T-helper 2 cell treated with Interferon-gamma antibody and Interleukin-4, amounts not matched to agents 5 μg/mL and 100 μg/mL, for 36 hours (primary cell): ENCODE results near the gene HCCS.
A peak's percentile ranks its signal among the peaks of the same experiment; 100 is the strongest.

Experiments
- DNase-seq: peaks from one replicate; pipeline ENCODE4 v3.0.0; 2021; ENCODE audit warnings: low spot score
- H3K27ac Mint-ChIP-seq: one replicate; pipeline ENCODE4 v1.8.0; 2021; ENCODE audit warnings: mild to moderate bottlenecking, mixed read lengths
- H3K27me3 Mint-ChIP-seq: one replicate; pipeline ENCODE4 v1.8.0; 2021; ENCODE audit warnings: low read depth, mixed read lengths
- H3K36me3 Mint-ChIP-seq: one replicate; pipeline ENCODE4 v1.8.0; 2021; ENCODE audit warnings: low read depth, mixed read lengths
- H3K4me1 Mint-ChIP-seq: one replicate; pipeline ENCODE4 v1.8.0; 2021; ENCODE audit warnings: low read depth, mixed read lengths
- H3K4me3 Mint-ChIP-seq: one replicate; pipeline ENCODE4 v1.8.0; 2022; ENCODE audit warnings: mild to moderate bottlenecking, moderate library complexity, mixed read lengths
- H3K9me3 Mint-ChIP-seq: one replicate; pipeline ENCODE4 v1.8.0; 2021; ENCODE audit warnings: mixed read lengths

Gene HCCS

DNA sequence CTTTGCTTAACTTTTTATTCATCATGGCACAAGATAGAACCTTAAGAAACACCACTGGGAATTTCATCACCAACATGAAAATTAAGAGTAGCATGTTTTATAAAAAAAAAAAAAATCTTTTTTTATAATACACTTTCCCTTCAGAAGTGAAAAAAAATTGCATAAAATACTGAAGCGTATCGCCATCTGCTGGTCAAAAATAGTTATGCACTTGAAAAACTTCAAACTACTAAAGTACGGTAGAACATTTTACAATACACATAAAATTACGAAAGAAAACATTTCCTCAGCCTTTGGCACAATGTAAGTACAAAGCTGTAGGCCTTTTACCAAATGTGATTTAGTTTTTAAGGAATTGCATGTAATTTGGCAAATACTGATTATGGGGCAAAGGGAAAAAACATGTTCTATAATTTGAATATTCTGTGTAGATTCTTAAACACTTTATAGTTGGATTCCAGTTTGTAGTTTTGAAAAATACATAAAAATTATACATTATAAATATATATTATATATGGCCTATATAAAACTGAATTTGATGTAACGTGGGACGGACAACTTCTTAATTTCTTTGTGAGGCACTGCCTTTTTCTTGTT is 26.5 kb downstream of the HCCS start:
- no peak for DNase-seq
- Mint-ChIP-seq H3K36me3 (no peaks in the 10 kb centered on the region), H3K27me3 (peaks cover 5% of the 10 kb centered on the region), H3K4me1 (no peaks in the 10 kb centered on the region), H3K4me3 (no peak overlapping the region), H3K9me3 (no peaks in the 10 kb centered on the region), H3K27ac (no peak overlapping the region)

DNA sequence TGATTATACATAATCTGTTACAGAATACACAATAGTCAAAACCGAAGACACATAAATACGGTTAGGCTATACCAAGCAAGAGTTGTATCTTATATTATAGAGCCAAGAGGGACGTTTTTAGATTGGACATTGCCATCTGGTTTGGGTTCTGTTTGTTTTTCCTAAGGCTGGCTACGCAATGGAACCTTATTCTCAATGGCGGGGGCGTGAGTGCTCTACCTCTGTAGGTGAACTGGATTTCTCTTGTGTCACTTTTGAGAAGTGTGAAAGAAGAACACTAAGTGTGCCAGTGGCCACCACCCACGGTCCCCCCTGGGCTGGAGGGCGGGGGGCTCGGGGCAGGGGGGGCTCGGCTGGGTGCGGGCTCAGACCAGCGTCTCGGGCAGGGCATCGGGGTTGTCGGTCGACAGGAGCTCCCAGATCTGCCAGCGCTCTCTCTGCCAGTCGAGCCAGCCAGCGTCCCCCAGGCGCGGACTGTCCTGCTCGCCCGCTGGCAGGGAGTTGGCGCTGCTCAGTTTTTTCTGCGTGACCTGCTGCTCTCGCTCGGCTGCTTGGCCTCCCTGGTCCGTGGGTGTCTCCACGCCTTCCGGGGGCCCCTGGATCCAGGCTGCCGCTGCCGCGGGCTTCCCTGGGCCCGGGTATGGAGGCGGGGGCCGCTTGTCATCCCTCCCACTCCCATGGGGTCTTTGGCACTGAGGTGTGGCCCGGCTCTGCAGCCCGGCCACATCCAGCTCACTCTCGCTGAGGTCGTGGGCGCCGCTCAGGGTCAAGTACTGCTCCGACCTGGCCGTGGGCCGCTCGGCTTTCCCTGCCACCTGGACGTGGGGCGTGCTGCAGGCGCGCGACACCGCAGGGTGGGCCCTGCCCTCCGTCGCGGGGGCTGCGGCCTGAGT is 27.6 kb downstream of the HCCS start:
- no peak overlapping the region for H3K4me3 Mint-ChIP-seq
- H3K27me3 Mint-ChIP-seq, result peaks cover 5% of the 10 kb centered on the region
- H3K27ac Mint-ChIP-seq, result no peak overlapping the region
- H3K9me3 Mint-ChIP-seq, result no peaks in the 10 kb centered on the region
- no peaks in the 10 kb centered on the region for H3K4me1 Mint-ChIP-seq
- no peak for DNase-seq
- no peaks in the 10 kb centered on the region for H3K36me3 Mint-ChIP-seq

DNA sequence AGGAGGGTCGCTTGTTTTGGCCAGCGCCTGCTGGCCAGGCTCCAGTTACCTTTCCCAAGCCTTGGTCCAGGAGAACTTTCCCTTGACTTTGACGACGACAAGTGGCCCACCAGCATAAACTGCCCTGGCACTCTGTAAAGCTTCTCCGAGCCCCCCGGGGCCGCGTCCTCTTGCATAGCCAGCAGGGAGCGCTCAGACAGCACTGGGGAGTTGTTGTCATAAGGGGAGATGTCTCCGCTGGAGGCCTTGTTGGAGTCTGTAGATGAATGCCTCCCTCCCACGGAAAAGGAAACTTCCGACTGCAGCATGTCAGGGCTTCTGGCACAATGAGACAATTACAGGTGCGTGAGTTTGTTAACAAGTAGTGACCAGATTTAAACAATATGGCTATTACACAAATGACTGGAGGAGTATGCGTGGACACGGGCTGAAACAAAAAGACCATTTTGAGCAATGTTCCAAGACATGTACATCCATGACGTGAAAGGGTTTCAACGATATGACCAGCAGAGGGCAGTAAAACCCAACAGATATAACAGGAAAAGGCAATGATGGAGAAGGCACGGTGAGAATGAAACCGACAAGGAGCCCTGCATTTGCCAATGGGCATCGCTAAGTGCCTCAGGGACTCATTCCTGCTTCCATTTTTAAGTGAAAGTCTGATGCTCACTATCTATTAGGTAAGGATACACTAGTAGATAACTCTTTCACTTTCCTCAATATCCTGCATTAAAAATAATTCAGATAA is 33.0 kb downstream of the HCCS start:
- Mint-ChIP-seq H3K36me3 (no peaks in the 10 kb centered on the region), H3K4me1 (peaks cover 3% of the 10 kb centered on the region), H3K9me3 (no peaks in the 10 kb centered on the region), H3K27me3 (peaks cover 4% of the 10 kb centered on the region), H3K4me3 (peak overlapping the region; percentile 43), H3K27ac (no peak overlapping the region)
- peak; percentile 41 for DNase-seq

DNA sequence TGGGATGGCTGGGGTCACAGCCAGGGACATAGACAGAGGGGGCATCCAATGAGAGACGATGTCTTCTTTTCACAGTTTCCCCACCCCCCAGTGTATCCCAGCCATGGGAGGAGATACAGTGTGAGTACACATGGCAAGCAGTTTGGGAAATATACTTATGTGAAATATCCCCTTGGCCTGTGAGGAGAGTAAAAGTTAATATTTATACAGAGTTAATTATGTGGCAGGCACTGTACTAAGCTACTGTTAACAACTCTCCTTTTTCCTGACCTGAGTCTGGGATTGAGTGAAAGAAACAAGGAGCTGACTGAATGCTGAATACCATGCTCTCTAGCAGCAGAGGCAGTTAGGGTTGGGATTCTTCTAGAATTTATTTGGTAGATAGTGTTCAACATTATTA is 35.3 kb downstream of the HCCS start:
- H3K36me3 Mint-ChIP-seq, result no peaks in the 10 kb centered on the region
- DNase-seq, result no peak
- no peak overlapping the region for H3K4me3 Mint-ChIP-seq
- H3K9me3 Mint-ChIP-seq, result no peaks in the 10 kb centered on the region
- peaks cover 3% of the 10 kb centered on the region for H3K4me1 Mint-ChIP-seq
- no peak overlapping the region for H3K27ac Mint-ChIP-seq
- H3K27me3 Mint-ChIP-seq, result peaks cover 2% of the 10 kb centered on the region

DNA sequence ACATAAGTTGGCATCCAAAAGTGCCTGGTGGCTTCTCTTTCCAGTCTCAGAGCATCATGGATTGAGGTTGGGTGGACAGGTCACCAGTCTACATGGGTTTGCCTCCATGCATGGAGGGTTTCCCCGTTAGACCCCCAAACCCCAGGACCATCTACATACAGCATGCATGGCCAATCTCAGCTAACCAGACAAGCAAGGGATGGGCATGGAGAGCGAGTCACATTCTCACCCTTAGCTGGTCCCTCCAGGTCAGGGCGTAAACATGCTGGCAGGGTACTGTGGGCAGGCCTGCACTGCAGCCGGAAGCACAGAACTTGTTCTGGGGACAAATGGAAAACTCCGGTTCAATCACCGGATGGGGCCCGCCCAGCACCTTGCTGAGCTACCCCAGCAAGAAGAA is 37.3 kb downstream of the HCCS start:
- no peak for DNase-seq
- no peak overlapping the region for H3K4me3 Mint-ChIP-seq
- H3K4me1 Mint-ChIP-seq, result peaks cover 3% of the 10 kb centered on the region
- H3K27ac Mint-ChIP-seq, result no peak overlapping the region
- H3K27me3 Mint-ChIP-seq, result peaks cover 2% of the 10 kb centered on the region
- no peaks in the 10 kb centered on the region for H3K9me3 Mint-ChIP-seq
- no peaks in the 10 kb centered on the region for H3K36me3 Mint-ChIP-seq

DNA sequence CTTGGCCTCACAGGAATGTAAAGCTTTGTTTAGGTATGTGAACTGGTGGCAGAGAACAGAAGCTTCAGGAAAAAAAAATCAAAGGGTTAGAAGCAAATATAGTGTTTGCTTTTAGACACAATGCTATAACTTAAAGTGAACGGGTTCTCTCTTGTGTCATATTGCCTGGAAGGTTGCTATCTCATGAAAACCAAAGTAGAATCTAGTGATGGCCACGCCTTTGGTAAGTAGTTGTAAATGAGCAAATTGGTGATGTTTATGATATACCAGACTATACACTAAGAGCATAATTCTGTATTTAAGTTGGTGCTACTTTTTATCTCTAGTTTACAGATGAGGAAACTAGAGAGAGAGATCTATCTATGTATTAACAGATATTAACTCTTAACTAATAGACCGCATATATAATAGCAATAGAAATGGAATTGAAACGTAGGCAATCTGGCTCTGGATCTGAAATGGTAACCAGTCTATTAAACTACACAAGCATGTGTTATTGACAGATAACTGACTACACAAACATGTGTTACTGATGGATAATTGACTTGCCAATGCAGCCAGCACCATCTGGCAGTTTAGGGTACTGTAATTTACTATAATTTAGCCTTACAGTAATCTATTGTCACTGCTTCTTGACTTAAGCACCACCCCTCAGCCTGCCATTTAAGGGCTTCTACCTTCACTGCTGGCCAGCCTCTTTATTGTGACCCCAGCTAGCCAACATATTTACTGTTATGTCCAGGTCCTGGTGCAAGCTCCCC is 40.8 kb downstream of the HCCS start:
- no peak overlapping the region for H3K27ac Mint-ChIP-seq
- H3K9me3 Mint-ChIP-seq, result no peaks in the 10 kb centered on the region
- H3K36me3 Mint-ChIP-seq, result no peaks in the 10 kb centered on the region
- H3K27me3 Mint-ChIP-seq, result no peaks in the 10 kb centered on the region
- H3K4me1 Mint-ChIP-seq, result no peaks in the 10 kb centered on the region
- H3K4me3 Mint-ChIP-seq, result no peak overlapping the region
- DNase-seq, result no peak

DNA sequence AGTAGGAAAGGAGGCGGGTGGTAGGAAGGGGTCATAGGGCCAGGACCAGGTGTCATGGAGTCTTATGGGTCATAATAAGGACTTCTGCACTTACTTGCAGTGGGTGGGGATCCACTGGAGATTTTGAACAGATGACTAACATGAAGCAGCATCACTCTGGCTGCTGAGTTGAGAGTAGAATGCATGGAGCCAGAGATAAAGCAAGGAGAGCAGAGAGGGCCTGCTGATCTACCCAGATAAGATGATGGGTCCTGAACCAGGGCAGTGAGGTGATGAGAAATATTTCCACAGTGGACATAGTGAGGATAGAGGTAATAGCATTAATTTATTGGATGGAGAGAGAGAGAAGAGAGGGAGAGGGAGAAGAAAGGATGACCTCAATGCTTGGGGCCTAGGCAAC is 48.0 kb downstream of the HCCS start:
- Mint-ChIP-seq H3K9me3 (no peaks in the 10 kb centered on the region), H3K36me3 (no peaks in the 10 kb centered on the region), H3K4me3 (no peak overlapping the region), H3K4me1 (no peaks in the 10 kb centered on the region), H3K27ac (no peak overlapping the region), H3K27me3 (no peaks in the 10 kb centered on the region)
- no peak for DNase-seq

DNA sequence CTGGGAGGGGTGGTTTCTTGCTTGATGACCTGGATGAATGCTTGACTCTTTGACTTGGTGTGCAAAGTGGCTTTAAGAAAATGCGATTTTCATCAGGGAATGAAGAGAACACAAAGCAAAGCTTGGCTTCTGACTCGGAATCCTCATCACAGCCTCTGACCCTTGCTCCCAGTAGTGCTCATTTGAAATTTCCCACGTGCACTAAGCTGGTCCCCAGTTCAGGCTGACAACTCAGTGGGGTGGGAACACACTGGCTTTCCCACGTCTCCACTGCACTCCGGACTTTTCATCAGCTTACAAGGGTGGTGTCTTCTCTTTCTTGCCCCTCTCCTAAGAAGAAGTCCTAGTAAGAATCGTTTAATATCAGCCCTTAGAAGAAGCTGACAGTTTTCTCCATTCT is 53.3 kb downstream of the HCCS start:
- no peaks in the 10 kb centered on the region for H3K9me3 Mint-ChIP-seq
- H3K27ac Mint-ChIP-seq, result no peak overlapping the region
- H3K4me3 Mint-ChIP-seq, result no peak overlapping the region

DNA sequence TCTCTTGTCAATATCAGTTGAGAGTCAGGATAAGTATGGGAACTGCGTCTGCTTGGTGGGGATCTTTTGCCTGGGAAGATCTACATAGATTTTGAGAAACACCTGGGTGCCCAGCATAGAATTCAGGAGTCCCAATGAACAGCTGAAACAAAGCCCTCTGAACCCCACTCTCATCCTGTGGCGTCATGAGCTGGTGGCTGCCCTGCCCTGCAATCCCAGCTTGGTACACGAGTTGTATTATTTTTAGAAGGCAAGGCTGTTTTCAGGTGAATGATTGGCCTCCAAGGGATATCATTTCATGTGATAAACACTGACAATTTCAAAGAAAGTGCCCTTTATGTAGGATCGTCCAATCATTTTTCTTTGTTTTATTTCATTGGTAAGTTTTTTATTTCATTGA is 60.8 kb downstream of the HCCS start:
- DNase-seq, result no peak
- no peaks in the 10 kb centered on the region for H3K4me1 Mint-ChIP-seq
- no peaks in the 10 kb centered on the region for H3K27me3 Mint-ChIP-seq
- no peaks in the 10 kb centered on the region for H3K36me3 Mint-ChIP-seq
- no peak overlapping the region for H3K27ac Mint-ChIP-seq
- no peaks in the 10 kb centered on the region for H3K9me3 Mint-ChIP-seq
- H3K4me3 Mint-ChIP-seq, result no peak overlapping the region

More for the DNA sequence above, 53.3 kb downstream of the HCCS start:
- Mint-ChIP-seq H3K4me1 (no peaks in the 10 kb centered on the region), H3K27me3 (no peaks in the 10 kb centered on the region), H3K36me3 (no peaks in the 10 kb centered on the region)
- DNase-seq, result no peak

DNA sequence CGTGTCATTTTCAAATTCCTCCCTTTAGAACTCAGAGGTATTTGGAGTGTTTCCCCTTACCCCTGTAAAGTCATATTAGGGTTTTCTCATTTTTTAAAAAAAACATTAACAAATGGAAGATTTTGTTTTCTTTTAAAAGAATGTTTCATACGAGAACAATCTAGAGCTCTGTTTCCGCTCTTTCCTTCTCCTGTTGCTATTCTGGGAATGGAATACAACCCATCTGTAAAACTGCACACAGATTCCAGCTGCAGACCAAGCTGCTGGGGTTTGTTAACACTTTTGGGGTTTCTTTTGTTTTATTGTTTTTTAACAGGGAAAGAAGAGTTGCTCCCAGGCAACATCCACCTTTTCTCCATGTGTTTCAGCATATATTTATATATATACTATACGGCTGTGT is 61.3 kb downstream of the HCCS start:
- Mint-ChIP-seq H3K9me3 (no peaks in the 10 kb centered on the region), H3K27me3 (no peaks in the 10 kb centered on the region)

More for the DNA sequence above, 61.3 kb downstream of the HCCS start:
- DNase-seq, result no peak
- Mint-ChIP-seq H3K27ac (no peak overlapping the region), H3K4me1 (no peaks in the 10 kb centered on the region), H3K36me3 (no peaks in the 10 kb centered on the region), H3K4me3 (no peak overlapping the region)
